GM21529 (cell line): ENCODE results near the gene CISD1.

Experiments
- ATAC-seq: cut with Tn5 transposase; IDR thresholded peaks from one replicate; pipeline ENCODE4 v1.9.1; 2021; ENCODE audit not compliant: unreplicated experiment

The CISD1 gene

DNA sequence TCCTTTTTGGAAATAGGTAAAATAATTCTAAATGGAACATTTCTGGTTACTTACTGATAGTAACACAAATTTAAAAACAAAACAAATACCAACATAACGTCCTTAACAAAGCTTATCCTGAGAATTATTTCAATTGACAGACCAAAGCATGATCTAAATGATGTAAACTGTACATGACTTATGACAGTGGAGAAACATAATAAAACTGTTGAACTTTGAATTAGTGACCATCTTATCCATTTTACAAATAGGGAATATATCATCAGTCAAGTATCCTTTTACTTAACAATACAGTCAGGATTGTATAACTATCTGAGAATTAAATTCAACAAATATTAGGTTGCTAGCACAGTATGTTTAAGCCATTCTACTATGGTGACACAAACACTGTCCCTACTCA, 3.7 kb upstream of the CISD1 start:
- ATAC-seq = no peak

DNA sequence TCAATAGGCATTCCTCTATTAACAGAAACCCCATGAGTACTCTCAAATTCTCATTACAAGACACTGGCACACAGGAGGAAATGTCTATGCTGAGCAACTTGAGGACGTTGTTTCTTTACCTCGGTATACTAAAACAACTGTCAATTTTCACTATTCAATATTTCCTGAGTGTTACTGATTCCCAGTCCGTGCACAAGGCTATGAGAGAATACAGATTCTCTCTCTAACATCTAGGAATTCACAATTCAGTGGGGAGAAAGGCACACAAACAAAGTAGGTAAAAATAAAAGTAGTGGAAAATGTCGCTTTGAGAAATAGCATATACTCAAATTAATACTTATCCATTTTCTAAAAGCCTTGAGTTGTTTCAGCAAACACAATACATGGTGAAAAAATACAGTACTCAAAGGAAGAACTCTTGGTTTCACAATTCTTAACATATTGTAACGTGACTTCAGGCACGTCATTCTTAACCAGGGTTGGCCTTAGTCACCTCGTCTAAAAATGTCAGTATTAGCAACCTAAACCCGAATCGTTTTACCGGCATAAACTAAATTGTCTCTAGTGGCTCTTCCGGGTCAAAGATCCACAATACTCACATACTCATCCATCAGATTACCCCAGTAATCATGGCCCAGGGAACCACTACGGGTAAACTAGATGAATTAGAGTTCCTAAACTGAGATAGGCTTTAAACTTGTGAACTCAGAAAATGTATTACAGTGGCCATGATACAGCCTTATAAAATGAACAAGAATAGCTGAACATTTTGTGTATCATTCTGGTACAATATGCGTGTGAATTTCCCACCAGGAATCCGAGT, 2.7 kb upstream of the CISD1 start:
- peak; percentile 16 for ATAC-seq

DNA sequence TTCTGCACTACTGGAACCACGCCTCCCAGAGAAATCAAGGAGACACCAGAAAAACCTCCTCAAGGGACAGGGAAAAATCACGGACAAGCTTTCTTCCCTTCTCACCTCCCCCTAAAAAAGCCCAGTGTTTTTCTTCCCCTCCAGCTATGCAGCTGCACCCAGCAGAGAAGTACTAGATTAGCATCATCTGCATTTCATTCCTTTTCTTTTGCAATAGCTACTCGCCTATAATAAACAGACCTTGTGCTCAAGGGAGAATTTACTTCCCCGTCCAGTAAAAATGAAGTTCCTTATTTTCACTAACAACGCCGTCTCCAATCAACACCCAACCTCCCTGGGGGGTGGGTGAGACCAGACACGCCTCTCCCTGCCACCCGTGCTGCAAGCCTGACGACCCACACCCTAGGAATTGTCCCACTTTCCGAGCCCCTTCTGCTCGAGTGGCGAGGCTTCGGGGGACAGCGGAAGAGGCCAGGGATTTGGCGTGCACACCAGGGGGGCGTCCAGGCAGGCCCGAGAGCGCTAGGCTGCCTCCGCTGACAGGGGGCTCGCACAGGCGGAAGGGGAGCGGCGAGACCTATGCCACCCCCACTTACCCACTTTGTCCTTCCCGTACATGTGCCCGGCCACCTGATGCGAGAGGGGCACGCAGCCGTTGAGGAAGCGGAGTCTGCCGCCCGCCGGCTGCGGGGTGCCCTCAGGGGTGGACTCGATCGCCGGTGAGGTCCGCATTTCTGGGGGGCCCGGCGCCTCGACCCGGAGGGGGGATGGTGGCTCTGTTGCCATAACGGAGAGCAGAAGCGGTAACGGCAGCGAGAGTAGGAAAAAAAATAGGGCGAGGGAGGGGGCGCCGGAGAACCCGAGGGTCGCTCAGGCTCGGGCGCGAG, 1.9 kb upstream of the CISD1 start:
- ATAC-seq = peak; percentile 10

DNA sequence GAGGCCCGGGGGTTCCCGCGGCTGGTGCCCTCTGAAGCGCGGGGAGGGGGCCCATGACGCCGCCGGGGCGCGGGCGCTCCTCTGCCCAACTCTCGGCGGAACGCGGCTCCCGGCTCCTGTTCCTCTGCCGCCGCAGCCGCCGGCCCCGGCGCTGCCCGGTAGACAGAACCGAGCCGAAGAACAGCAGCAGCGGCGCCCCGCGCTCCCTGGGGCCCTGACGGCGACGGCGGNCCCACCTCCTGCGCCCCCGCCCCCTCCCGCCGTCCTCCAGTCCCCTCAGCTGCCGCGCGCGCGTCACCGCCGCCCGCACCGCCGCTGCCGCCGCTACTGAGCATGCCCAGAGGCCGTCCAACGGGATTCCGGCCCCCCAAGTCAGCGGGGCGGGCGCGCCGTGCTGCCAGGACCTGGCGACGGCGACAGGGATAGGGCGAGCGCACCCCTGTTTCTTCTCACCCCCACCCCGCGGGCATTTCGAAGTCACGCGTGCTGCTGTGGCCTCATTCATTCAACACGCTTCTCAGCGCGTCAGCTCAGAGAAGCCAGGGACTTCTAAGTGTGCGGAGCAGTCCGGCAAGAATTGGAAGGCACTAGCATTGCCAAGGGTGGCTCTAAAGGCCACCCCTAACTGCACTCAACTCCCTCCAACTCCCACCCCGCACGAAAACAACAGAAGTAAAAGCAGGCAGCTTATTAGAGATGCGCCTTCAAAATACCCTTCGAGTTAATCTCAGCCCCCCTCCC, 1.1 kb upstream of the CISD1 start, which contains the start of gene IPMK:
Gene IPMK, minus strand, starts transcription at position 182 of the 741 bp plus-strand sequence. CDS start 283 bp downstream, outside the sequence.
- ATAC-seq = peak; percentile 56

DNA sequence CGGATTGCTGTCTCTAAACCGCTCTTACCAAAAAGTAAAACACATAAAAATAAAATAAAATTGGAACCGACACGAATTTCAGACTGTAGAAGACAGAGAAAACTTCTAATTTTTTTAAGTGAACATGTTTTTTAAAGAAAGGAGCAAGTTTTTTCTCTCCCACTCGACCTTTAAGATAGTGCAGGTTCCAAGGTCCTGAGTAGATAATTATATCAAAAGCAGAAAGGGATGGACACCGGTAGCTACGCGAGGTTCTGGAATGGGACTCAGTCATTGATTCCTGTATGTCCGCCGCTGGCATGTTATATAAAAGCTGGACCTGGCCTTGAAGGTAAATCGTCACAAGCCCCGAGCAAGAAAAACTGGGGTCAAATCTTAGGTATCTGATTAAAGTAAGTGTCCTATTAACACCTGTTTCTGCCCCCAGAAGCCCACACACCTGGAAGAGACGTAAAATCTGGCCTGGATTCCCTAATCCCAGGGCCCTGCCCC, 462 bp upstream of the CISD1 start:
- peak; percentile 0 for ATAC-seq

DNA sequence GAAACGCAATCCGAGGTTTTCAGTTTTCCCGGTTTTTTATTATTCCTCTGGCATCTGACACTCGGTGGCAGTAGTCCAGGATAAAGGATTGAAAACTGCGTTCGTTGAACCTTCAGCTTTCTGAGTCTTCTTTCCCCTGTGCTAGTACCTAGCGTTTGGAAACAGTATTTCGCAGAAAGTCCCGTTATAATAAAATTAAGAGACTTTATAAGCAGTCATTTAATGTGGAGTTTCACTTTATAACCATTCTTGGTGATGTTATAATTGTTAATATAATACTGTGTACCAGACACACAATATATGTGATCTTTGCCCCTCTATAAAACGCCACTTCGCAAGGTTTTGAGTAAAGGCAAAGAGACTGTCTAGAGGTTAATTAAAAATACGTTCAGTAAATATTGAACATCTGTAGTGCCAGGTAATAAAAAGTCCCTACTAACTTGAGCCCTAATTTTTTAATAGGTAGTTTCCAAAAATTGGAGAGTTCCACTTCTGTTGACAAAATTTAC, 874 bp downstream of the CISD1 start:
- no peak for ATAC-seq

DNA sequence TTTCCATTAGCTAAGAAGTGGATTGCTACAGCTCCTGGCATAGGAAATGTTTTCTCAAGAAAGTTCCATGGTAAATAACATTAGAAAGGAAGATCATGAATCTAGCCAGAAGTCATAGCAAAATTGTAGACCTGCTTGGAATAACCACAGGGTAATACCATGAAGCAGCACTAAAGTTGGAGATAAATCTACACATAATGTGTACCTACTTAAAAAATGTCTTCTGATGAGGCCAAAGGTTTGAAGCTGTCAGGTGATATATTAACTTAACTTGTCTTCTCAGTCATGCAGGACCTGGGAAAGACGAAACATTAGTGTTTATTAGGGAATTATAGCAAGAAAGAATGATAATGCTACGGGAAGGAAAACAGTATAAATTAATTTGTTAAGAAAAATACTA, 6.3 kb downstream of the CISD1 start:
- no peak for ATAC-seq

DNA sequence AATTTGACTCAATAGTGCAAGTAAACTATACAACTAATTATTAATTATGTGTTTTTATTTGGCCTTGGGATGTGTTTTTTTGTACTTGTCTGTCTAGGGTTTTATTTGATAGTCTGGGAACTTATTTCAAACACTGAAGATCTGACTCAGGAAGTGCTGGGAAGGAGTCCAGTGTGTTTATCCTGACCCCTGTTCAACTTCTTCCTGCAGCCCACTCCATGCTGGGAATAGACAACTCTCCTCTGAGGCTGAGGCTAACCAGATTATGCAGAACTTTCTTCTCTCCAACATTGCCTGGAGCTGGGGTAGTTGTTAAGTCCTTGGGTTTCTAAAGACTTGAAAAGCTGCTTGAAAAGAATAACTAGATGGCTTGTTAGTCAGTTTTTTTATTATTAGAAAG, 6.9 kb downstream of the CISD1 start:
- ATAC-seq = no peak

DNA sequence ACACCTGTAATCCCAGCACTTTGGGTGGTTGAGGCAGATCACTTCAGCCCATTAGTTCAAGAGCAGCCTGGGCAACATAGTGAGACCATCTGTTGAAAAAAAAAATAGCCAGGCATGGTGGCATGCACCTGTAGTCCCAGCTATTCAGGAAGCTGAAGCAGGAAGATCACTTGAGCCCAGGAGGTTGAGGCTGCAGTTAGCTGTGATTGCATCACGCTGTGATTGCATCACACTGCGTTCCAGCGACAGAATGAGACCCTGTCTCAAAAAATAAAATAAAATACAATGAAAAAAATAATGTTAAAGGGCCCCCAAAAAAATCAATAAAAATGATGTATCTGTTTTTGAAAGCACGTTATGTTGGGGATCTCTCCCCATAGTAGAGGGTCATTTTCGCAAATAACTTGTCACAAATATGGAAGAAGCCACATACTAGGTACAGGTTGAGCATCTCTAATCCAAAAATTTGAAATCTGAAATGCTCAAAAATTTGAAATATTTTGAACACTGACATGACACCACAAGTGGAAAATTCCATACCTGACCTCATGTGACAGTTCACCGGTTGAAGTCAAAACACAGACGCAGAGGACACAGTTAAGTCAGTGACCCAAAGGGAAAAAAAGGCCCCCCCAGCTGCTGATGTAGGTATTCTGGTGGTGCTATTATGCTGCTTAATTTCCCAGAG, 9.5 kb downstream of the CISD1 start:
- ATAC-seq = no peak

DNA sequence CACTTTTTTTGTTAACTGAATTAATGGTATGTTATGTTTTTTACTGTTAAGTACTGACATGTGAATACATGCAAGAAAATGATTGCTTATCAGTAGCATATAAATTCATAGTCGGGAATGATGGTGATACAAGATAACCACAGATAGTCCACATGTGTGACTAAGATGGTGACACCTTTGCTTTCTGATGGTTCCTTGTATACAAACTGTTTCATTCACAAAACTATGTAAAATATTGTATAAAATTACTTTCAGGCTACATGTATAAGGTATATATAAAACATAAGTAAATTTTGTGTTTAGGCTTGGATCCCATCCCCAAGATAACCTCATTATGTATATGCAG, 10.0 kb downstream of the CISD1 start:
- ATAC-seq = no peak

DNA sequence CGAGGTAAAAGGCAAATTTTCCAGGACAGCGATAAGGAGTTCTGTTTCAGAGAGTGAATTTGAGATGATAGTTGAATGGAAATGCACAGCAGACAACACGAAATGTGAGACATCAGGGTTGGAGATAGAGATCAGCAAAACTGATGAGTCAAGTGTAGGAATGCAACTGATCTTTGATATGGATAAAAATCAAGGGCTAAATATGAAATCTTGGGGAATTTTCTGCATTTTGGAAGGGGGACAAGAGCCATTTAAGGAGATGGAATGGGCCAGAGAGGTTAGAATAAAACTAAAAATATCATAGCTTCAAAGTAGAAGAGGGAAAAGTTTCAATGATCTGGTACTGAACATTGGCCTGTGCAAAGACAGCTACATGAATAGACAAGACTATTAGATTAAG, 11.5 kb downstream of the CISD1 start:
- no peak for ATAC-seq

DNA sequence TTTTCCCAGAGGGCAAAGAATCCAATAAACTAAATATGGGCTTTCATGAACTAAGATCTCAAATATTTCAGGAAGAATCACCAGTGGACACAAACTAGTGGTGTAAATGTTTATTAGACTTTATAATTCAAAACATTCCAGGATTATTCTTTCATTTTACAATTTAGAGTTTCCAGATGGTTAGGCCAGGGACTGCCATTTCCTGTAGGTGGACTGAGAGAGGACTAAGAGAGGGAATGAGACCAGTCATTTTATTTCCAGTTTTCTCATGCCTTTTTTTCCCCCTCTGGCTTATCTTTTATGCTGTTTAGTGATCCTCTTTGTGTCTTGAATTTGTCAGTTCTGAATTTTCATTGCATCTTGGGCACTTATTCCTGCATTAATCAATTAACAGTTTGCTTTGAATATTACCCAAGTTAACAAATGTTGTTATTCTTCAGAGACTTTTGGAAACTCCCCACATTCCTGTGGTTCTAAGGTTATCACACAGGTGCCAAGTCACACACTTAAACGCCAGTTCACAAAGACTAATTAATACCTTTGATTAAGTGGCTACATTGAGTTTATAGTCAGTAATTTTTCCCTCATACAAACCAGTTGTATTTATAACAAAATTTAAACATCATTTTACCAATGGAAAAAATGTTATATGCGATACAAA, 12.3 kb downstream of the CISD1 start:
- no peak for ATAC-seq

DNA sequence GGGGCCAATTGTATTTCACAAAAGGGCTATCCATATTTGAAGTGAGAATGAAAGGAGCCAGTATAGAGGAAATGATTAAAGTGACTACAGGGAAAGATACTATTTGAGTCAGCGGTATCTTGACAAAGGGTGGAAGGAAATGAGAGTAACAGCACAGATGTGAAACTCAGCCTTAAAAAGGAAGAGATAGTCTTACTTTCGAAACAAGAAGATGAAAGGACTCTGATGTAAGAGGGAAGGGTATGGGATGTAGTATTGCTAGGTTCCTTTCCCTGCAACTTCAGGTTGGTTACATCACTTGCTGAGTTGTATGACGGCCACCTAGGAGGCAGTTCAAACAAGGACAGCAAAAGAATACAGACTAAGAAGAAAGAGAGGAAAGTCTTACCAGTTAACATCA, 13.7 kb downstream of the CISD1 start:
- peak; percentile 98 for ATAC-seq

DNA sequence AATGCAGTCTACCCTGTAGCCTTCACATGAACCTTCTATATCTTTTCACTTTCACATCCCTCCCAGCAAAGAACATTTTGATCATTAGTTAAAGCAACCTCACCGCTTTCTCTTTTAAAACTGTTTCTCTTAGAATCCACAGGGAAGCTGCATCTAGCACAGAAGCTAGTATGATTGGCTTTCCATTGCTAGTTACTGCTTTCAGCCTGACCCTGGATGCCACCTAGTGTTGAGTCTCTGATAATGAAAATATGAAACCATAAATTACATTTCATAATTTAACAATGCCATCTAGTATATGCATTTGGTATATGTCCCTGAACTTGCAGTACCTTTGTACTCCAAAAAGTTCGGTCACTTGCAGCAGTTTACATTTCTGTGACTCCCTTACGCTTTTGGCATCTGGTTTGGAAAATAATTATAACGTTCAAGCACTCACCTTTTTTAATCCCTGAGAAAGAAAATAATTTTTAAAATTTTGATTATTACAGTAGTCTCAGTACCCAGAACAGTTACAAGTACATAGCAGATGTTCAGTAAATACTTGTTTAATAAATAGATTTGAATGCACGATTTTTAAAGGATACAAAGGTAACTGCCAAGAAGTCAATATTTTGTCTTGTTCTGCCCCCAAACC, 22.7 kb downstream of the CISD1 start:
- ATAC-seq = peak; percentile 91

DNA sequence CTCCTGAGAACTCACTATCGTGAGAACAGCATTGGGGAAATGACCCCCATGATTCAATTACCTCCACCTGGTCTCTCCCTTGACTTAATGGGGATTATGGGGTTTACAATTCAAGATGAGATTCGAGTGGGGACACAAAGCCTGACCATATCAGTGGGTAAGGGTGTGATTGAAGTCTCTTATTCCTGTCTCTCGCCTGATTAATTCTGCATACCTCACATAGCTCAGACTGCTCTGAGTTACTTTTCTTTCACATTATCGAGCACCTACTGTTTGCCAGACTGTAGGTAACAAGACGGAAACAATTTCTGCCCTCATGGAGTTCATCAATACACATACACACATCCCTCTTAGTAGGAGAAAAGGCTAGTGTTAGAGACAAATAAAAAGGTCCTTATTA, 25.0 kb downstream of the CISD1 start:
- no peak for ATAC-seq

DNA sequence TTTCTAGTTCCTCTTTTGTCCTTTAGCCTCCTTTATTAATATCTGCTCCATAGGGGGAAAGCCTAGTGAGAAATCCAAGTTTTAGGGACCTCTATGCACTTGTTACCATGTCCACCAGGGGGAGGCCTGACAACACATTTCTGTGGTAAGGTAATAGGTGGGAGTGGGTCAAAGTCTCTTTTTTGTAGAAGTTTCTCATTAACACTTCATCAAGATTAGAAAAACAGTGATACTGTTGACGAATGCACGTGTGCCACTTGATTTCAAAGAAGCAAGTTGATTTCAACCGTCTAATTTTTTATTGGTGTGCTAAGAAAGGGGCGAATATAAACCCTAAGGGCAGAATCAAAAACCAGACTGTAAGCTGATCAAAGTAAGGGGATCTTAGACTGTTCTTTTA, 30.6 kb downstream of the CISD1 start:
- peak; percentile 97 for ATAC-seq

DNA sequence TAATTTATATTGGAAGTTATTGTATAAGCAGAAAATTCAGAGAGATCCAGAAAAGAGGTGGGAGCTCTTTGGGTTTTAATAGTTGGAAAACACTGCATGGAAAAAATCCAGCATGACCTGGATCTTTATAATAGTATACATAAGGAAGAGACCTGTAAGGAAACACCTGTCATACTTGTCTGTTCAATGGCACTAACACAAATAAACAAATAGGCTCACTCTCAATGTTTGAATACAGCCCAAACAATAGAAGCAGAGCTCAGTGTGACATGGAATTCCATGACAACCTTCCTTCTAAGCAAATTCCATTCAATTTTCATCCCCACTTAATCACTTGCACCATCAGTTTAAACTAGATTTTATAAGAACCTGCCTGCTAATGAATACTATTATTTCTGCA, 31.7 kb downstream of the CISD1 start:
- no peak for ATAC-seq

DNA sequence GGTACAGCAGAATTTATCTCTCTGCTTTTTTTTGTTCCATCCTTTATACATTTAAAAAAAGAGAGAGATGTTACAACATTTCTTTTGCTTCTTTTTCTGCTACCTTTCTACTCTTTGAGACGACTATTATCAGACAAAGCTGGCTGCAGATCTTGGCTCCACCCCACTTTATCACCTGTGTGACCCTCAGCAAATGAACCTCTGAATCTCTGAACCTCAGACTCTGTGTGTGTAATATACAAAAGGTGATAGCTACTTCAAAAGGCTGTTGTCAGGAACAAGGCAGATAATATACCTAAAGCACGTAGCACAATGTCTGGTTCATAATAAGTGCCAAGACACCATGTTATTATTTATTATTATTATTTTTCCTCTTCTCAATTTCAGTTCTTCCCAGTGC, 33.3 kb downstream of the CISD1 start:
- no peak for ATAC-seq

DNA sequence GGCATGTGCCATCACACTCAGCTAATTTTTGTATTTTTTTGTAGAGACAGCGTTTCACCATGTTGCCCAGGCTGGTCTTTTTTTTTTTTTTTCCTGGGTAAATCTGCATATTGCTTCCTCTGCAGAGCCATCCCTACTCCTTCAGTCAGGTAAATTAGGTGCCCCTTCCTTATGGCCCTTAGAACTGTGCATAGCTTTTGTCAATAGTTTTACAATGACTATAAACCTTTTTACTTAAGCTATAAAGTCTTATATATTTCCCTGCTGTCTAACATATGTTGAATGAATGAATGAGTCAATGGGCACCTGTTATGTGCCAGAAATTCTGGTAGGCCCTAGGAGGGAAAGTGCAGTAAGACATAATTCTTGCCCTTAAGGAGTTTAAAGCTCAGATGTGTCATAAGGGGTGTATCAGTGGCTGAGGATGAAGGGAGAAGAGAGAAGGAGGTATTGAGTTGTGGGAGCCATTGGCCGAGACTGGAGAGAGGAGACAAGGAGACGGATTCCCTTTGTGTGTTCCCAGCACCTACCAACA, 35.2 kb downstream of the CISD1 start:
- ATAC-seq = no peak
